ENCODE data around the gene ZNF436. TPM values are rescaled to one million over a fixed set of nuclear protein-coding genes. Genes with fewer than 3 reads are reported as not detected.
A peak's percentile ranks its signal among the peaks of the same experiment; 100 is the strongest.

Gene ZNF436
- total RNA-seq, 4 donors from 2014 or later = 12.1 to 88.8 (median 21.6) TPM

DNA sequence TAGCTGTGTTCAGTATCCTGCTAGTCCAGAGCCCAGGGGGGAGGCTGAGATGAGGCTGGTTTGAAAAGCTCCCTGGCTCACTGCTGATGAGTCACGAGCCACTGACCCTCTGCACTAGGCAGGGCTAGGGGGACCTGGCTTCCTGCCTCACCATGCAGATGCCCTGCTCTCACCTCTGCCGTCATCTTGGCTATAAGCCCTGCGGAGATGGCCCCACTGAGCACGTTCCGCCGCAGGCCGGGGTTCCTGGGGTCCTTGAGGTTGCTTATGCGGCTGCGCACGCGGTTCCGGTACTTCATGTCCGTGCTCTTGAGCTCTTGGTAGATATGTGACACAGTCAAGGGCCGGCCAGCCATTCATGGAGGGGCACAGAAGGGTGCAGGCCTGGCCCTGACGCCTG lies 24.1 kb upstream of the ZNF436 start:
- intact Hi-C loops (cut with DNase I; ENCODE audit: low total_unique reads) = no loop called here
- no peak overlapping the region for H3K4me3 ChIP-seq
- H3K36me3 ChIP-seq = no peaks in the 10 kb centered on the region
- TF ChIP-seq CTCF (IDR thresholded peaks at IDR 0.05) = no peak
- TF ChIP-seq POLR2A (IDR thresholded peaks at IDR 0.05) = no peak
- H3K27me3 ChIP-seq = no peaks in the 10 kb centered on the region
- no peaks in the 10 kb centered on the region for H3K9me3 ChIP-seq
- H3K27ac ChIP-seq = peak overlapping the region; percentile 66 to 84
- DNase-seq = peak; percentile 84
- H3K4me1 ChIP-seq = peaks cover 0 to 6% of the 10 kb centered on the region in 2 donors

GRCh38 chr1:23392125-23392855 lies 22.7 kb upstream of the ZNF436 start:
- no peaks in the 10 kb centered on the region for H3K36me3 ChIP-seq
- no peaks in the 10 kb centered on the region for H3K9me3 ChIP-seq
- H3K4me1 ChIP-seq = peaks cover 0 to 6% of the 10 kb centered on the region in 2 donors
- DNase-seq = no peak
- intact Hi-C loops (cut with DNase I; ENCODE audit: low total_unique reads) = no loop called here
- H3K27me3 ChIP-seq = no peaks in the 10 kb centered on the region
- H3K27ac ChIP-seq = no peak overlapping the region
- no peak for TF ChIP-seq CTCF (IDR thresholded peaks at IDR 0.05)
- no peak for TF ChIP-seq POLR2A (IDR thresholded peaks at IDR 0.05)
- H3K4me3 ChIP-seq = no peak overlapping the region

DNA sequence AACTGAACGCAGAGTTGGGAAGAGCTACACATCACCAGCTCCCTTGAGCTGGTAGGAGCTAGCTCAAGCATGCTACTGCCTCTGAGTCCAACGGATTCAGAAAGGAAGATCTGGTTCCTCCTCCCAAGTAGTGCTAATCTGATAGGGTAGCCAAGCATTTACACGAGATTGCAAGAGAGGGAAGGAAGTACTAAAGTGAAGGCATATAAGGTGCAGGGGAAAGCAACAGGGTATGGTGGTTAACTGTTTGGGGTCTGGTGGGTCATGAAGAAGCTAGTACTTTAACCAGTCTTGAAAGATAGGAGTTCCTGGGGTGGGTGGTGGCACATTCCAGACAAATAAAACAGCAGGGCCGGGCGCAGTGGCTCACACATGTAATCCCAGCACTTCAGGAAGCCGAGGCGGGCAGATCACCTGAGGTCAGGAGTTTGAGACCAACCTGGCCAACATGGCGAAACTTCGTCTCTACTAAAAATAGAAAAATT lies 20.2 kb upstream of the ZNF436 start:
- no peaks in the 10 kb centered on the region for H3K36me3 ChIP-seq

GRCh38 chr1:23387494-23387893 lies 17.9 kb upstream of the ZNF436 start:
- TF ChIP-seq POLR2A (IDR thresholded peaks at IDR 0.05) = no peak
- no peak for TF ChIP-seq CTCF (IDR thresholded peaks at IDR 0.05)
- Histone ChIP-seq H3K4me3 (no peak overlapping the region), H3K36me3 (no peaks in the 10 kb centered on the region), H3K27me3 (no peaks in the 10 kb centered on the region), H3K9me3 (no peaks in the 10 kb centered on the region), H3K27ac (no peak overlapping the region), H3K4me1 (no peaks in the 10 kb centered on the region)
- no peak for DNase-seq
- intact Hi-C loops (cut with DNase I; ENCODE audit: low total_unique reads) = no loop called here

More for the DNA sequence above, 20.2 kb upstream of the ZNF436 start:
- H3K4me1 ChIP-seq = no peaks in the 10 kb centered on the region
- no peaks in the 10 kb centered on the region for H3K9me3 ChIP-seq
- no peak overlapping the region for H3K27ac ChIP-seq
- no peak overlapping the region for H3K4me3 ChIP-seq
- no peak for DNase-seq
- no peak for TF ChIP-seq POLR2A (IDR thresholded peaks at IDR 0.05)
- TF ChIP-seq CTCF (IDR thresholded peaks at IDR 0.05) = no peak
- no peaks in the 10 kb centered on the region for H3K27me3 ChIP-seq
- intact Hi-C loops (cut with DNase I; ENCODE audit: low total_unique reads) = no loop called here

DNA sequence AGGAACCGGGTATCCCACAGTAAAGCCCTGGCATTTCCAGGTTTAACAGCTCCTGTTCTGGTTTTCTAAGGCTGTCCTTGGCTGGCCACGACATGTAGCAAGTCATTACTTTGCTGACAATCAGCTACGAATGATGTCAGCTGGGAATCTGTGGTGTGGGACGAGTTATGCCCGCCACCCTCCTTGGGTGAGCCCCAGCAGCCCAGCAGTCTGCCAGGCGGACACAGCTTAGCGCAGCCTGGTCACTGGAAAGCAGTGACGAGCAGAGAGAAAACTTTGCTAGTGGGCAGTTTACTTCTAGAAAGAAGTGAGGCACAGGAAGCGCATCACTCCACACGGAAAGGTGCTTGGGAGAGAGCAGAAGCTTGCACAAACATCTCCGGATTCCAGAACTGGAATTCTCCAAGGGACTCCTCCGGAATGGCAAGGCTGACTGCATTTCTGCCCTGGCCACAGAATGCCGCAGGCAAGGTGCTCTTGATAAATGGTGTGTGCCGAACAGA lies 15.5 kb upstream of the ZNF436 start:
- Histone ChIP-seq H3K4me1 (no peaks in the 10 kb centered on the region), H3K27me3 (no peaks in the 10 kb centered on the region), H3K36me3 (no peaks in the 10 kb centered on the region), H3K9me3 (no peaks in the 10 kb centered on the region), H3K27ac (peak overlapping the region; percentile 24 to 41), H3K4me3 (no peak overlapping the region)
- TF ChIP-seq CTCF (IDR thresholded peaks at IDR 0.05) (no peak), POLR2A (IDR thresholded peaks at IDR 0.05) (no peak)
- no peak for DNase-seq
- intact Hi-C loops (cut with DNase I; ENCODE audit: low total_unique reads) = no loop called here
